ENCODE data around the gene CCDC88C.

The CCDC88C gene

DNA sequence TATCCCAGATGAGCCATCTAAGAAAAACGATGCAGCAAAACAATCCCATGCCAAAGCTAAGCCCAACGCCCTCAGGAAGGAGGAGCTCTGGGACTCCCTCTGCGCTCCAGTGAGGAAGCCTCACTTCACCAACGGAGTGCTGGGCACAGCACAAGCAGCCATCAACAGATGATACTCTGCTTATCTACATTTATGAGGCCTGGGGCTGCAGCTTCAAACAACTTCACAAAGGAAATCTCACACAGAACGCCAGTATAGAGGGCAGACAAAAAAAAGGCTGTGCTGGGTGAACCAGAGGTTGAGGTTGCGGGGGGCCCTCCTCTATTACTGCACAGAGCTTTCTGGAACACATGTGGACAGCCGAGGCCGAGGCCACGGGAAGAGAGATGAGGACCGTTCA, 138.3 kb downstream of the CCDC88C start:
- H3K4me3 ChIP-seq (ENCODE audit: low read length) = no peak overlapping the region
- no peaks in the 10 kb centered on the region for H3K4me1 ChIP-seq (ENCODE audit: control insufficient read depth, insufficient read depth, low read length)
- H3K27me3 ChIP-seq (ENCODE audit: control insufficient read depth, insufficient read depth, low read length) = no peaks in the 10 kb centered on the region
- H3K27ac ChIP-seq (ENCODE audit: low read depth, low read length) = no peak overlapping the region
- H3K9ac ChIP-seq (ENCODE audit: low read length) = no peak overlapping the region
- H3K36me3 ChIP-seq (ENCODE audit: control insufficient read depth, insufficient read depth, low read length) = no peaks in the 10 kb centered on the region

DNA sequence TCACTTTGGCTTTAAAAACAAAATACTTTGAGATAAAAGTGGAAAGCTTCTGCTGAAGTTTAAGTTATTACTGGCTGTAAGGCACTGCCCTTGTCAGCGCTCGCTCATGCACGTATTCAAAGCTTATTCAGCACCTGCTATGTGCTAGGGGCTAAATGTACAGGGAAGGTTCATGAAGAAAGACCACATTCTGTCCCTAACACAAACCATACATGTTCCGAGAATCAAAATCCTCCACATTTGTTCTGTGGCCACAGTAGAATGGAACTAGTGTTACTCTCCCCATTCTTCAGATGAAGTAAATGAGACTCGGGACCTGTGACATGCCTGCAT, 139.3 kb downstream of the CCDC88C start:
- Histone ChIP-seq H3K4me3 (ENCODE audit: low read length) (no peak overlapping the region), H3K36me3 (ENCODE audit: control insufficient read depth, insufficient read depth, low read length) (no peaks in the 10 kb centered on the region), H3K4me1 (ENCODE audit: control insufficient read depth, insufficient read depth, low read length) (no peaks in the 10 kb centered on the region), H3K27me3 (ENCODE audit: control insufficient read depth, insufficient read depth, low read length) (no peaks in the 10 kb centered on the region), H3K27ac (ENCODE audit: low read depth, low read length) (no peak overlapping the region), H3K9ac (ENCODE audit: low read length) (no peak overlapping the region)

GRCh38 chr14:91277546-91278382, 139.9 kb downstream of the CCDC88C start:
- Histone ChIP-seq H3K27me3 (ENCODE audit: control insufficient read depth, insufficient read depth, low read length) (no peaks in the 10 kb centered on the region), H3K36me3 (ENCODE audit: control insufficient read depth, insufficient read depth, low read length) (no peaks in the 10 kb centered on the region), H3K4me1 (ENCODE audit: control insufficient read depth, insufficient read depth, low read length) (no peaks in the 10 kb centered on the region), H3K9ac (ENCODE audit: low read length) (no peak overlapping the region), H3K27ac (ENCODE audit: low read depth, low read length) (no peak overlapping the region), H3K4me3 (ENCODE audit: low read length) (no peak overlapping the region)

DNA sequence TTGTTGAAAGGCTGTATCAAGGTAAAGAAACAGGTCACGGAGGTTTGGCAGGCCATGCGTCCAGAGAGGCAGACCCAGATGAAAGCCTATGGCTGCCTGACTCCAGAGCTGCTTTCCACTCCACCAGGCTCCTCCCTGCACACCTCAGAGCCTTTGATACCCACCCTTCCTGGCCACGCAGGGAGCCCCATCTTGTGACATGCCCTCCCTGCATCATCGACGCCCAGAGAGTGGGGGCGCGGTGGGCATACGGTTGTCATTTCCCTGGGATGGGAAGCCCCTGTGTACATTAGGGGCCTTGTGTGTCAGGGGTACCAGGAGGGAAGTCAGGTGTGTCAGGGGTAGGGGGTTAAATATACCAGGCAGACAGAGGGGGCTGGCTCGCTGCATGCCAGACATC, 142.8 kb downstream of the CCDC88C start:
- Histone ChIP-seq H3K27me3 (ENCODE audit: control insufficient read depth, insufficient read depth, low read length) (no peaks in the 10 kb centered on the region), H3K36me3 (ENCODE audit: control insufficient read depth, insufficient read depth, low read length) (peaks cover 6% of the 10 kb centered on the region), H3K4me3 (ENCODE audit: low read length) (no peak overlapping the region), H3K9ac (ENCODE audit: low read length) (no peak overlapping the region), H3K4me1 (ENCODE audit: control insufficient read depth, insufficient read depth, low read length) (no peaks in the 10 kb centered on the region), H3K27ac (ENCODE audit: low read depth, low read length) (no peak overlapping the region)

- Histone ChIP-seq H3K27me3 (ENCODE audit: control insufficient read depth, insufficient read depth, low read length) (no peaks in the 10 kb centered on the region), H3K36me3 (ENCODE audit: control insufficient read depth, insufficient read depth, low read length) (peaks cover 6% of the 10 kb centered on the region), H3K4me1 (ENCODE audit: control insufficient read depth, insufficient read depth, low read length) (no peaks in the 10 kb centered on the region), H3K9ac (ENCODE audit: low read length) (no peak overlapping the region), H3K27ac (ENCODE audit: low read depth, low read length) (no peak overlapping the region), H3K4me3 (ENCODE audit: low read length) (no peak overlapping the region)
Measured at GRCh38 chr14:91273885-91274273, 143.7 kb downstream of the CCDC88C start.

- Histone ChIP-seq H3K4me1 (ENCODE audit: control insufficient read depth, insufficient read depth, low read length) (no peaks in the 10 kb centered on the region), H3K36me3 (ENCODE audit: control insufficient read depth, insufficient read depth, low read length) (peaks cover 6% of the 10 kb centered on the region), H3K27me3 (ENCODE audit: control insufficient read depth, insufficient read depth, low read length) (no peaks in the 10 kb centered on the region), H3K9ac (ENCODE audit: low read length) (no peak overlapping the region), H3K27ac (ENCODE audit: low read depth, low read length) (no peak overlapping the region), H3K4me3 (ENCODE audit: low read length) (no peak overlapping the region)
Measured at GRCh38 chr14:91273273-91273884, 144.2 kb downstream of the CCDC88C start.

DNA sequence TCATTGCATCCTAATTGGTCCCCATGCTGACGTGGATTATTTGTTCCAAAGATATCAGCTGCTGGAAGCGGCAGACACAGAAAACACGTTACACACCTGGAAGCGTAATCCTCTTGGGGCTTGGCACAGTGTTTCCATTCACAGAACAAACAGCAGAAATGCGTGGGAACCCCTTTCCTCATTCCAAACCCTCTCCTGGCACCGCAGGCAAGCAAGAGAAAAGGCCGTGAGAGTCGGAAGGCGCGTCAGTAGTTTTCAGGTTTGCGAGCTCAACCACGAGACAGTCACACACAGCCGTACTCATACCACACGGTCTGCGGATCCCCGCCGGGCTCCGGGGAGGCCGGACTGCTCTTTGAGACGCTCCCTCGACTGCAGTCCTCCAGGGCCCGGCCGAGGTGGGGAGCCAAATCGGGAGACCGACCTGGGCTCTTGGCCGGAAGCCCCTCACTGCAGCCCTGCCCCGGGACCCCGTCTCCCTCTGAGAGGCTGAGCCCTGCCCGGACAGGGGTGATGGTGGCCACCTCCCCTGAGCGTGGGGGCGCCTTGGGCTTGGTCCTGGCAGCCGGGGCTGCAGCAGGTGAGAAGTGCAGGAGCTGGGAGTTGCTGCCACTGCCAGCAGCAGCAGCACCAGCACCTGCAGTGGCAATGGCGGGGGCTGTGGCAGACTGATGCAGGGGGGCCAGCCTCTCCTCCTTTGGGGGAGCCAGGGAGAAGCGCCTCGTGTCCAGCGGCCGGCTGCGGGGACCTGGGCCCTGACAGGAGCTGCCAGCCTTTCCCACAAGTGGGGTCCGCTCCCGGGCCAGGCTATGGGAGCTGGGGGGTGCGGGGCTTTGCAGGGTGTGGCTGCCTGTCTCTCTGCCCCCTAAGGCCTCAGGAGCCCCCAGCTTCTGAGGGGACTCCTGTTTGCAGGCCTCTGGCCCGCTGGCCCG, 145.0 kb downstream of the CCDC88C start:
- no peak overlapping the region for H3K4me3 ChIP-seq (ENCODE audit: low read length)
- no peak overlapping the region for H3K9ac ChIP-seq (ENCODE audit: low read length)
- no peaks in the 10 kb centered on the region for H3K4me1 ChIP-seq (ENCODE audit: control insufficient read depth, insufficient read depth, low read length)
- no peak overlapping the region for H3K27ac ChIP-seq (ENCODE audit: low read depth, low read length)
- H3K36me3 ChIP-seq (ENCODE audit: control insufficient read depth, insufficient read depth, low read length) = peaks cover 6% of the 10 kb centered on the region
- H3K27me3 ChIP-seq (ENCODE audit: control insufficient read depth, insufficient read depth, low read length) = no peaks in the 10 kb centered on the region

DNA sequence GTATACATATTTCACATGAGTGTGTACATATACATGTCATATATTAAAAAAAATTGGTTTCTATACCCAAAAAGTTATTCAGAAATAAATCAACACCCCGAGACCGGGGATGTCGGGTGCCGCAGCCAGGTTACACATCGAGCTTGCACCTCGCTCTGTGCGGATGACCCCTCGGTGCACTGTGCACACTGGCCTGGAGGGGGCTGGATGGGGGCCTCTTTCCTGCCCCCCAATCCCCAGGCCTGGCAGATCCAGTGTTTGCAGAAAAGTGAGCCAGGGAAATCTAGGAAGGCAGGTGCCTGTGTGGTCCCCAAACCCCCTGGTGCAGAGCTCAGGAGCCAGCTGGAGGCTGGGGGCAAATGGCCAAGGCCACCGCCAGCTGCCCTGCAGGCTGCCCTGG, 146.0 kb downstream of the CCDC88C start:
- Histone ChIP-seq H3K27me3 (ENCODE audit: control insufficient read depth, insufficient read depth, low read length) (no peaks in the 10 kb centered on the region), H3K4me1 (ENCODE audit: control insufficient read depth, insufficient read depth, low read length) (no peaks in the 10 kb centered on the region), H3K27ac (ENCODE audit: low read depth, low read length) (no peak overlapping the region), H3K9ac (ENCODE audit: low read length) (no peak overlapping the region), H3K36me3 (ENCODE audit: control insufficient read depth, insufficient read depth, low read length) (peaks cover 6% of the 10 kb centered on the region), H3K4me3 (ENCODE audit: low read length) (no peak overlapping the region)

- Histone ChIP-seq H3K4me3 (ENCODE audit: low read length) (no peak overlapping the region), H3K36me3 (ENCODE audit: control insufficient read depth, insufficient read depth, low read length) (peaks cover 6% of the 10 kb centered on the region), H3K9ac (ENCODE audit: low read length) (no peak overlapping the region), H3K27ac (ENCODE audit: low read depth, low read length) (no peak overlapping the region), H3K4me1 (ENCODE audit: control insufficient read depth, insufficient read depth, low read length) (no peaks in the 10 kb centered on the region), H3K27me3 (ENCODE audit: control insufficient read depth, insufficient read depth, low read length) (no peaks in the 10 kb centered on the region)
Measured at GRCh38 chr14:91270619-91271018, 147.0 kb downstream of the CCDC88C start.

- H3K9ac ChIP-seq (ENCODE audit: low read length) = no peak overlapping the region
- no peaks in the 10 kb centered on the region for H3K4me1 ChIP-seq (ENCODE audit: control insufficient read depth, insufficient read depth, low read length)
- H3K27me3 ChIP-seq (ENCODE audit: control insufficient read depth, insufficient read depth, low read length) = no peaks in the 10 kb centered on the region
- no peak overlapping the region for H3K4me3 ChIP-seq (ENCODE audit: low read length)
- no peak overlapping the region for H3K27ac ChIP-seq (ENCODE audit: low read depth, low read length)
- peaks cover 6% of the 10 kb centered on the region for H3K36me3 ChIP-seq (ENCODE audit: control insufficient read depth, insufficient read depth, low read length)
Measured at GRCh38 chr14:91270188-91270587, 147.4 kb downstream of the CCDC88C start.

DNA sequence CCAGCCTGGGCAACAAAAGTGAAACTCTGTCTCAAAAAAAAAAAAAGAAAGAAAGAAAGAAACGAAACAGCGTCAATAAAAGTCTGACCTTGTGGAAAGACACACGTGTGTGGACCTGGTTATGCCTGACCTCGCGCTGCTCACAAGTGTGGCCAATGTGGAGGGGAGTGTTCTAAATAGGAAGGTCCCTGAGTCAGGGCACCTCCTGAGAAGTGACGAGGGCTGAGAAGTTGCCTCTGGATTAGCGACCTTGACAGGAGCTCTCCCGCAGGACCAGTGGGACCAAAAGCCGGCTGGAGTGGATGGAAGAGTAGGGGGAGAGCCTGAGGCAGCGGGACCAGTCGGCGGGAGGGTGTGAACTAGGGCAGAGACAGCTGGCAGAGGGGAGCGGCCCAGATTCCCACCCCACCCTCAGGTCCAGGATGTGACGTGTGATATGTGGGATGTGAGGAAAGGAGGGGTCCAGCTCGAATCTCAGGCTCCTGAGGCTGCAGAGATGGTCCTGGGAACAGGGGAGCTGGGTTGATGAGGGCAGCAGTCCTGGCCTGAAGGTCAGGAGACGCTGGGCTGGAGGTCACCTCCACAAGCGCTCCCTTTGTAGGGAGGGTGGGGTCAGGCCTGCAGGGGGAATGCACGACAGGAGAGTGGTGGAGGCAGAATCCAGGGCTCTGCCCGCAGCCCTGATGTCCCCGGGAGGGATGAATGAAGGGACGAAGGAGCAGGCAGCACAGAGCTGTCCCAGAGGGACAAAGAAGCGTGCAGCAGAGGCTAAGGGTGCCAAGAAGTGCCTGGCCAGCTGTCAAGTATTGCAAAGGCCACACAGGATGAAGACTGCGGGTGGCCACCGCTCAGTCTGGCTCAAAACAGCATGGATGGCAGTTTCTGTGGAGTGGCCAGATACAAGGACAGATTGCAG, 148.3 kb downstream of the CCDC88C start:
- H3K9ac ChIP-seq (ENCODE audit: low read length) = no peak overlapping the region
- no peaks in the 10 kb centered on the region for H3K27me3 ChIP-seq (ENCODE audit: control insufficient read depth, insufficient read depth, low read length)
- no peak overlapping the region for H3K27ac ChIP-seq (ENCODE audit: low read depth, low read length)
- no peak overlapping the region for H3K4me3 ChIP-seq (ENCODE audit: low read length)
- H3K36me3 ChIP-seq (ENCODE audit: control insufficient read depth, insufficient read depth, low read length) = peaks cover 6% of the 10 kb centered on the region
- no peaks in the 10 kb centered on the region for H3K4me1 ChIP-seq (ENCODE audit: control insufficient read depth, insufficient read depth, low read length)

All from rectal smooth muscle tissue (tissue), 1 donor.